ENCODE measurements around the gene SAMD14.

DNA sequence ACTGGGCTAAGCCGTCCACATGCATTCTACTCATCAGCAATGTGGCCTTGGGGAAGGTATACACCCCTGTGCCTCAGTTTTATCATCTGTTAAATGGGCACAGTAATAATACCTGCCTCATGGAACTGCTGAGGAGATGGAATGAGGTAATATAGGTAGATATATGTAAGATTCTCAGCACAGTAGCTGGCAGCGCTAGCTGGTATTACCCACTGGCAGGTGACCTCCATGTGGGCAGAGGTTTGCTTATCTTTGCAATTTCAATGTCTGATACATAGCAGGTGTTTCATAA lies 34.7 kb upstream of the SAMD14 start:
- TF ChIP-seq, protein P1, sequence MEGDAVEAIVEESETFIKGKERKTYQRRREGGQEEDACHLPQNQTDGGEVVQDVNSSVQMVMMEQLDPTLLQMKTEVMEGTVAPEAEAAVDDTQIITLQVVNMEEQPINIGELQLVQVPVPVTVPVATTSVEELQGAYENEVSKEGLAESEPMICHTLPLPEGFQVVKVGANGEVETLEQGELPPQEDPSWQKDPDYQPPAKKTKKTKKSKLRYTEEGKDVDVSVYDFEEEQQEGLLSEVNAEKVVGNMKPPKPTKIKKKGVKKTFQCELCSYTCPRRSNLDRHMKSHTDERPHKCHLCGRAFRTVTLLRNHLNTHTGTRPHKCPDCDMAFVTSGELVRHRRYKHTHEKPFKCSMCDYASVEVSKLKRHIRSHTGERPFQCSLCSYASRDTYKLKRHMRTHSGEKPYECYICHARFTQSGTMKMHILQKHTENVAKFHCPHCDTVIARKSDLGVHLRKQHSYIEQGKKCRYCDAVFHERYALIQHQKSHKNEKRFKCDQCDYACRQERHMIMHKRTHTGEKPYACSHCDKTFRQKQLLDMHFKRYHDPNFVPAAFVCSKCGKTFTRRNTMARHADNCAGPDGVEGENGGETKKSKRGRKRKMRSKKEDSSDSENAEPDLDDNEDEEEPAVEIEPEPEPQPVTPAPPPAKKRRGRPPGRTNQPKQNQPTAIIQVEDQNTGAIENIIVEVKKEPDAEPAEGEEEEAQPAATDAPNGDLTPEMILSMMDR (IDR thresholded peaks at IDR 0.05), result no peak
- no peak for TF ChIP-seq POLR2A (IDR thresholded peaks at IDR 0.05)

Measured in heart left ventricle (tissue), 13 donors.